ENCODE results near the gene ZBTB17.
A peak's percentile ranks its signal among the peaks of the same experiment; 100 is the strongest.
"Not testable (repeated sequence)": the region's sequence is repeated elsewhere in the genome, so short reads cannot be mapped to it uniquely, and the experiment has no call there.

The ZBTB17 gene

DNA sequence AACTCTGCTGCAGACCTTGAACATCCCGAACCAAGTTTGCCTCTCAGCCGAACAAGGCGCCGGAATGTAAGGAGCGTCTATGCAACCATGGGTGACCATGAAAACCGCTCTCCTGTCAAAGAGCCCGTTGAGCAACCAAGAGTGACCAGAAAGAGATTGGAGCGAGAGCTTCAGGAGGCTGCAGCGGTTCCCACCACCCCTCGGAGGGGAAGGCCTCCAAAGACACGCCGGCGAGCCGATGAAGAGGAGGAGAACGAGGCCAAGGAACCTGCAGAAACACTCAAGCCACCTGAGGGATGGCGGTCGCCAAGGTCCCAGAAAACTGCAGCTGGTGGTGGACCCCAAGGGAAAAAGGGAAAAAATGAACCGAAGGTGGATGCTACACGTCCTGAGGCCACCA is 44.0 kb downstream of the ZBTB17 start:
- no peak for DNase-seq

DNA sequence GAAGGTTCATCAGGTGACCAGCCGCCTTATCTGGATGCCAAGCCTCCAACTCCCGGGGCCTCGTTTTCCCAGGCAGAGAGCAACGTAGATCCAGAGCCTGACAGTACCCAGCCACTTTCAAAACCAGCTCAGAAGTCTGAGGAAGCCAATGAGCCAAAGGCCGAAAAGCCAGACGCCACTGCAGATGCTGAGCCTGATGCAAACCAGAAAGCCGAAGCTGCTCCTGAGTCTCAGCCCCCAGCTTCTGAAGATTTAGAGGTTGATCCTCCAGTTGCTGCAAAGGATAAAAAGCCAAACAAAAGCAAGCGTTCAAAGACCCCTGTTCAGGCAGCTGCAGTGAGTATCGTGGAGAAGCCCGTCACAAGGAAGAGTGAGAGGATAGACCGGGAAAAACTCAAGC is 44.5 kb downstream of the ZBTB17 start:
- no peak for DNase-seq

DNA sequence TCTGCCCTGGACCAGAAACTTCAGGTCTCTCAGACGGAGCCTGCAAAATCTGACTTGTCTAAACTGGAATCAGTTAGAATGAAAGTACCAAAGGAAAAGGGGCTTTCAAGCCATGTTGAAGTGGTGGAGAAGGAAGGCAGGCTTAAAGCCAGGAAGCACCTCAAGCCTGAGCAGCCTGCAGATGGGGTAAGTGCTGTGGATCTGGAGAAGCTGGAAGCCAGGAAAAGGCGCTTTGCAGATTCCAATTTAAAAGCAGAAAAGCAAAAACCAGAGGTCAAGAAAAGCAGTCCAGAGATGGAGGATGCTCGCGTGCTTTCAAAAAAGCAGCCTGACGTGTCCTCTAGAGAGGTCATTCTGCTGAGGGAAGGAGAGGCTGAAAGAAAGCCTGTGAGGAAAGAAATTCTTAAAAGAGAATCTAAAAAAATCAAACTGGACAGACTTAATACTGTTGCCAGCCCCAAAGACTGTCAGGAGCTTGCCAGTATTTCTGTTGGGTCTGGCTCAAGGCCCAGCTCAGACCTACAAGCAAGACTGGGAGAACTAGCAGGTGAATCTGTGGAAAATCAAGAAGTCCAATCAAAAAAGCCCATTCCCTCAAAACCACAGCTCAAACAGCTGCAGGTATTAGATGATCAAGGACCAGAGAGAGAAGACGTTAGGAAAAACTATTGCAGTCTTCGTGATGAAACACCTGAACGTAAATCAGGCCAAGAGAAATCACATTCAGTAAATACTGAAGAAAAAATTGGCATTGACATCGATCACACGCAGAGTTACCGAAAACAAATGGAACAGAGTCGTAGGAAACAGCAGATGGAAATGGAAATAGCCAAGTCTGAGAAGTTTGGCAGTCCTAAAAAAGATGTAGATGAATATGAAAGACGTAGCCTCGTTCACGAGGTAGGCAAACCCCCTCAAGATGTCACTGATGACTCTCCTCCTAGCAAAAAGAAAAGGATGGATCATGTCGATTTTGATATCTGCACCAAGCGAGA is 46.6 kb downstream of the ZBTB17 start:
- no peak for DNase-seq

DNA sequence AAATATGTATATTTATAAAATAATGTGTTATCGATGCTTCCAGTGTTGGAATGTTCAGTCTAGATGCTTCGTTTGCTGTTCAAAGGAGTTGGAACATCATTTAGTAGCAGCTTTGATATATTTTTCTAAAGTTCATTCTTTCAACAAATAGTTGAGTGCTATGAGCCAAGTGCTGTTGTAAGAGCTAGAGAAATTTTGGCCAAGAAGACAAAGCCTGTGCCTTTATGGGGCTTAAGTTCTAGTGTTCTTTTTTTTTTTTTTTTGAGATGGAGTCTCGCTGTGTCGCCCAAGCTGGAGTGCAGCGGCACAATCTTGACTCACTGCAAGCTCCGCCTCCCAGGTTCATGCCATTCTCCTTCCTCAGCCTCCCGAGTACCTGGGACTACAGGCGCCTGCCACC is 49.5 kb downstream of the ZBTB17 start:
- DNase-seq, result not testable (repeated sequence)

DNA sequence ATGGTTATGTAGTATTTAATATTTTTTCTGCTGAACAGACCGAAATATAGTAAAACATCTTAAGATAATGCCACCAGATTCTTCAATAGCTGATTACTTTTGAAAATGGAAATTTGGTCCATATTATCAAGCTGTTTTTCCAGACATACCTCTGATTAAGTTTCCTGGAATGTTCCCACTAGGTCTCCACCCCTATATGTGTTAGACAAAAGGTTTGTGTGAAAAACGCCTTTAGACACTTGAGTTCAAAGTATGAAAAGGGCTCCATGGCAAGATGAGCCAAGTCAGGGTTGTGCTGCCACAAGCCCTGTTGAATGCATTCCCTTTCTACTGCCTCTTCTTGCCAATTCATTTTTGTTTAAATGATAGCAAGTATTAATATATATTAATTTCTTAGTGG is 52.7 kb downstream of the ZBTB17 start:
- no peak for DNase-seq

DNA sequence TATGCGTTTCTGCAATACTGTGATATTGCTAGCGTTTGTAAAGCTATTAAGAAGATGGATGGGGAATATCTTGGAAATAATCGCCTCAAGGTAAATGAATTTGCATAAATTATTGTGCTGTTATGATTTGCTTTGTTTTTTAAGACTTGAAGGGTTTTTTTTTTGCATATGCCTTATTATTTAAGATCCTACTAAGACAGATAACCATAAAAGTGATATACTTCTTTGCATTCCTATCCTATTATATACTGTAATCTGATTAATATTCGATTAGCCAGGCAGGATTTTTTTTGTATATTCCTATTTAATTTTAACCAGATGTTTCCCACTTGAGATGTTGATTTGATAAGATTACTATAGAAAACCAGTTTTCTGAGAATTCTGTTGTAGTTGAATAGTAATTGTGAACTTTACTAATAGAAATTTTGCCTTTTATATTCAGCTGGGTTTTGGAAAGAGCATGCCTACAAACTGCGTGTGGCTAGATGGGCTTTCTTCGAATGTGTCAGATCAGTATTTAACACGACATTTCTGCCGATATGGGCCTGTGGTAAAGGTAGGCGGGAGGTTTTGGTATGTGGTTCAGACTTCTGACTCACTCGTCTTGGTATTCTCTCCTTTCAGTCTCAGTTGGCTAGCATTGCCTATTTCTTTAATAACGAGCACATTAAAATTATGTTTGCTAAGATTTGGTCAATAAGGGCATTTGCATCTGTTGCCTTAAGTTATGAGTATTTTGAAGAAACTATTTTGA is 56.8 kb downstream of the ZBTB17 start:
- no peak for DNase-seq

DNA sequence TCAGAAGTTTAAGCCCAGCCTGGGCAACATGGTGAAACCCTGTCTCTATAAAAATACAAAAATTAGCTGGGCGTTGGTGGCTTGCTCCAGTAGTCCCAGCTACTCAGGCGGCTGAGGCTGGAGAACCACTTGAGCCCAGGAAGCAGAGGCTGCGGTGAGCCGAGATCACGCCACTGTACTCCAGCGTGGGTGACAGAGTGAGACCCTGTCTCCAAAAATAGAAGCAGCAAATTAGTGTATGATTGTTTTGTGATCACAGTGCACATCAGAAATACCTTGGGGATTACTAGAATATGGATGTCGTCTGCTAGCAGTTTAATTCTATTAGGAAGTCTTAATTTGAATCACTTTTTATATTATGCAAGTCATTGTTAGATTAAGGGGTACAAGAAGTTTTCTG is 59.0 kb downstream of the ZBTB17 start:
- no peak for DNase-seq

DNA sequence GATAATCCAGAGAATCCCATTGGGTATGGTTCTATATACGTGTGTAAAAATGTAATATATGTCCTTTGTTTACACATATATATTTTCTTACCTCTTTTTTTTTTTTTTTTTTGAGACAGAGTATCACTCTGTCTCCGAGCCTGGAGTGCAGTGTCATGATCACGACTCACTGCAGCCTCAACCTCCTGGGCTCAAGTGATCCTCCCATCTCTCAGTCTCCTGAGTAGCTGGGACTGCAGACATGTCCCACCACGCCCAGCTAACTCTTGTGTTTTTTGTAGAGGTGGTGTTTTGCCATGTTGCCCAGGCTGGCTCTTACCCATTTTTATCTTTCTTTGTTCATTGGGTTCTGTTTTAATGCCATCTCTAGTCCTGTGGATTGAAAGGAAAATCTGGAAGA is 59.5 kb downstream of the ZBTB17 start:
- DNase-seq, result no peak

DNA sequence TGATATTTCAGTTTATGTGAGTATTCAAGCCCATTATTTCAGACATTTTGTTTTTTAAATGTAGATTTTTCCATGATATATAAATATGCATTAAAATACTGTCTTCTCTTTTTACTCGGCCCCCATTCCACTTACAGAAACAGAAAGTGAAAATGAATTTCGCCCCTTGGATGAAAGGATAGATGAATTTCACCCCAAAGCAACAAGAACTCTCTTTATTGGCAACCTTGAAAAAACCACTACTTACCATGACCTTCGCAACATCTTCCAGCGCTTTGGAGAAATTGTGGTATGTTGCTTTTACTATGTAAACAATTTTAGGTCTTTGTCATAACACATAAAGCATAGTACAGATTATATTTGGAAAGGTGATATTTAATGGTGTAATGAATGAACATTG is 59.9 kb downstream of the ZBTB17 start:
- DNase-seq, result no peak

DNA sequence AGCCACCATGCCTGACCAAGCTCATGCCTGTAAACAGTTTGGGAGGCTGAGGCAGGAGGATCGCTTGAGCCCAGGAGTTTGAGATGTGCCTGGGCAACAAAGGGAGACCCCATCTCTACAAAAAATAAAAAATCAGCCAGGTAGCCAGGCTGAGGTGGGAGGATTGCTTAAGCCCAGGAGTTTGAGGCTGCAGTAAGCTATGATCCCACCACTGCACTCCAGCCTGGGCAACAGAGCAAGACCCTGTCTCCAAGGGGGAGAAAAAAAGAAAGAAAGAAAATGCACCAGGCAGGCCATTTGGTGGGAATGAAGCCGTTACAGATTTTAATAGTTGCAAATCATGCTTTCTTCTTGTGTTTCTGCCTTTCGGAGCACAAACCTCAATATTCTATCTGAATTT is 62.3 kb downstream of the ZBTB17 start:
- not testable (repeated sequence) for DNase-seq

DNA sequence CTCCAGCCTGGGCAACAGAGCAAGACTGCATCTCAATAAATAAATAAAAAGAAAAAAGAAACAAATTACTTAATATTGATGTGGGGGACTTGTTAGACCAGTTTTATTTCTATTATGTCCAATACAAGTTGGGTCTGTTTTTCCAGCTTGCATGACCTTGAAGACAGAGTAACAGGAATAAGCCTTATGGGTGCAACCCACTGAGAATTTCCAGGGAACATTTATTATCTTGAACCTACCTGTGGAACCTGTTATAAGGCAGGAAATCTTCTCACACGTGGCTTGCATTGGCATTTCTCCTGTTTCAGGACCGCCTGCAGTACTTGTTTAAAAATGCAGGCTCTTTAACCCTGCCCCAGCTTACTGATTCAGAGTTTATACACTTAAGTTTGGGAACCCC is 64.0 kb downstream of the ZBTB17 start:
- no peak for DNase-seq

DNA sequence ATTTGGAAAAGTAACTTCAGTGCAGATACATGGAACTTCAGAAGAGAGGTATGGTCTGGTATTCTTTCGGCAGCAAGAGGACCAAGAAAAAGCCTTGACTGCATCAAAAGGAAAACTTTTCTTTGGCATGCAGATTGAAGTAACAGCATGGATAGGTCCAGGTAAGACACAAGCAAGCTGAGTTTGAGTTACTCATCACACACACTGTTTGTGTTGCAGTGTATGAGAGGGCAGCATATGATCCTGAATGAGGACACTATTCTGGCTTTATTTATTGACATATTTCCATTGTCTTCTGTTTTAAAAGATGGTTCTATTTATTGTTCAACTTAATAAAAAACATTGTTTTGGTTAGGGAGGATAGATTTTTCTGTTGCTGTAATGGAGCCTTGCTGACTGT is 64.8 kb downstream of the ZBTB17 start:
- no peak for DNase-seq

DNA sequence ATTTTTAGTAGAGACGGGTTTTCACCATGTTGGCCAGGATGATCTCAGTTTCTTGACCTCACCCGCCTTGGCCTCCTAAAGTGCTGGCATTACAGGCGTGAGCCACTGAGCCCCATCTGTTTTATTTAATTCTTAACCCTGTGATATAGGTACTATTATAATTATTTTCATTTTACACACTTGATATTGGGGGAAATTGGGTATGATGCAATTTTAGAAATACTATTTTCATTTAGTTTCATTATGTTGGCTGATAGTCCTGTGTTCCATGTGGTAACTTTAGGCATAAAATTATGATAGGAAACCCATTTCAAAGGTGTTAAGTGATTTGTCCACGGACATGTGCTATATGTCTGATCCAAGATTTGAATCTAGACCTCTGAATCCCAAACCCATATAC is 67.3 kb downstream of the ZBTB17 start:
- no peak for DNase-seq

DNA sequence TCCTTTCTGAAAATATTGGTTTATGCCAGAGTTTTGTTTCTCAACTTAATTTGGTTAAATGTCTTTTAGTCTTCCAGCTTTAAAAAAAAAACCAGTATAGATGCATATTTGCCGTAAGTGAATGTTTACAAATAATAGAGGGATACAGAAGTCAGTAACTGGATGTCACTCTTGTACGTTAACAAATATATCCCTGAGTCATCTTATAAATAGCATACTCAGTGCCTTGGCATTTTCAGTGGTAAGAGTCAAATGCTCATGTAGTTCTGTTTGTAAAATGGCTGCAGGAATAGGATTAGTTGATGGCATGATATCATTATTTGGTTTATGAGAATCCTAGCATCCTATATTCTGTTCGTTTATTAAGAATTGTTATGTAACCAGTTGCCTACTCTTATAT is 73.0 kb downstream of the ZBTB17 start:
- no peak for DNase-seq

DNA sequence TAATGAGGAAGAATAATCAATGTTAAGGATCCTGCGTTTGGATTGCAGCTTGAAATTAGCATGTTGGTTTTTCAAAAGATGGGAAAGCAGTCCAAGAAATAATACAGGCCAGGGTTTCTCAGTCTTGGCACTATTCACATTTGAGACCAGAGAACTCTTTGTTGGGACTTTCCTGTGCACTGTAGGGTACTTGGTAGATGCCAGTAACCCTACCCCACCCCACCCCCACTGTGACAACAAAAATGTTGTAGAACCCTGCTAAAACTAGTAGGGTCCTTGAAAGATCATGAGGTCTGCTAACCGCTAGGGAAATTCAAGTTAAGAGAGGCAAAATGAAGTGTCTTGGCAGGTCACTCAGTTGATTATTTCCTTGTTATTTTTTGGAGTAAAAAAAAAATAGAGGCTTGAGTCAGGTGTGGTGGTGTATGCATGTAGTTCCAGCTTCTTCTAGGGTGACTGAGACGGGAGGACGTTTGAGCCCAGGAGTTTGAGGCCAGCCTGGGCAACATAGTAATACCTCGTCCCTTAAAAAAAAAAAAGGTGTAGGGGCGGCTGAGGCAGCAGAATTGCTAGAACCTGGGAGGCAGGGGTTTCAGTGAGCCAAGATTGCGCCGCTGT is 75.1 kb downstream of the ZBTB17 start:
- DNase-seq, result no peak

DNA sequence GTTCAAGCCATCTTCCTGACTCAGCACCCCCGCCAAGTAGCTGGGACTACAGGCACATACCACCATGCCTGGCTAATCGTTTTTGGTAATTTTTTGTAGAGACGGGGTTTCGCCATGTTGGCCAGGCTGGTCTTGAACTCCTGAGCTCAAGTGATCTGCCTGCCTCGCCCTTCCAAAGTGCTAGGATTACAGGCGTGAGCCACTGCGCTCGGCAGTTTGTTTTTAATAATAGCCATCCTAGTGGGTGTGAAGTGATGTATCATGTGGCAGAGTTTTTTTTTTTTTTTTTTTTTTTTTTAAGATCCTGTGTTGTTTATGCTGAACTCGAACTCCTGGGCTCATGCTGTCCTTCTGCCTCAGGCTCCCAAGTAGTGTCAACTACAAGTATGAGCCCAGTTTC is 76.6 kb downstream of the ZBTB17 start:
- no peak for DNase-seq

DNA sequence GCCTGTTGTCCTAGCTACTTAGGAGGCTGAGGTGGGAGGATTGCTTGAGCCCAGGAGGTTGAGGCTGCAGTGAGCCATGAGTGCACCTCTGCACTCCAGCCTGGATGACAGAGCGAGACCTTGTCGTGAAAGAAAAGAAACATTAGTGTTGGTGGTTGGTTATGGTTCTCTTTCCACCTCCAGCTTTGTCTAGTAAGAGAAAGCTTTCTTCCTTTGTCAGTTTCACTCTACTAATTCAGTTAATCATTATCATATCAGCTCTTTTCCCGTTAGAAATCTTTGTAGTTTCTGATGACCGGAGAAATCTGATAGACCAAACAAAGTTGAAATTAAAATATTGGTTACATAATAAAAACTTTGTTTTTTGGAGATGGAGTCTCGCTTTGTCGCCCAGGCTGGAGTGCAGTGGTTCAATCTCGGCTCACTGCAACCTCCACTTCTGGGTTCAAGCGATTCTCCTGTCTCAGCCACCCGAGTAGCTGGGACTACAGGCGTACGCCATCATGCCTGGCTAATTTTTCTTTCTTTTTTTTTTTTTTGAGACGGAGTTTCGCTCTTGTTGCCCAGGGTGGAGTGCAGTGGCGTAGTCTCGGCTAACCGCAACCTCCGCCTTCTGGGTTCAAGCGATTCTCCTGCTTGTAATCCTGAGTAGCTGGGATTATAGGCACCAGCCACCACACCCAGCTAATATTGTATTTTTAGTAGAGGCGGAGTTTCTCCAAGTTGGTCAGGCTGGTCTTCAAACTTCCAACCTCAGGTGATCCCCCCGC is 78.9 kb downstream of the ZBTB17 start:
- not testable (repeated sequence) for DNase-seq

DNA sequence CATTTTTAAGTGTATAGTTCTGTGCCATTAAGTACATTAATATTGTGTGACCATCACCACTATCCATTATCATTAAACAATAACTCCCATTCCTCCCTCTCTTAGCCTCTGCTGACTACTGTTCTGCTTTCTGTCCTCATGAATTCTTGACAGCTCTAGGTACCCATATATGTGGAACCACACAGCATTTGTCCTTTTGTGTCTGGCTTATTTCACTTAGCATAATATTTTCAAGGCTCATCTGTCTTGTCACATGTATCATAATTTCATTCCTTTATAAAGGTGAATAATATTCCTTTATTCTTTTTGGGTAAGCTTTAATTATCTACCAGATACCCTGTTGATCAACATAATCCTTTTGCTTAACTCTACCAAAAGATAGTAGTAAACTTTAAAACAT is 80.7 kb downstream of the ZBTB17 start:
- no peak for DNase-seq

DNA sequence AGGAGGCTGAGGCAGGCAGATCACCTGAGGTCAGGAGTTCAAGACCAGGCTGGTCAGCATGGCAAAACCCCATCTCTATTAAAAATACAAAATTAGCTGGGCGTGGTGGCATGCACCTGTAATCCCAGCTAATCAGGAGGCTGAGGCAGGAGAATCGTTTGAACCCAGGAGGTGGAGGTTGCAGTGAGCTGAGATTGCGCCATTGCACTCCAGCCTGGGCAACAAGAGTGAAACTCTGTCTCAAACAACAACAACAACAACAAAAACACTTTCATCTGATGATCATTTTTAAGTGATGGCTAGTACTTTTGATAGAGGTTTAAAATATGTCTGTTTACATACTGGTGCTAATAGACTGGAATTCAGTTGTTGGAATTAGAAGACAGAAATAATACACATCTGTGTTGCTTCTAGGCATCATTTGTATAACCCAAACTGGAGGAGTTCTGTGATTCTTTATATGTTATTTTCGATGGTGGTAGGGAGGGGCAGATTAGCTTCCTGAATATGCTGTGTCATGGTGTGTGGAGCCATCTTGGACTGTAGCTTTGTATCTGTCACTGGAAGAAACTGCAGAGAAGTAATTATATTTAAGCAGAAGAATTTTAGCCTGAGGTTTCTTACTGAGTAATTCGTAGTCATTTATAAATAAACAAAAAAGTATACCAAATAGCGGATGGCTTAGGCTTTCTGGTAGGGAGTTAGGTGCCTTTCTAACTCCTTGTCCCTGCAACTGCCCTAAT is 82.9 kb downstream of the ZBTB17 start:
- DNase-seq, result peak; percentile 36
